SHP77 (cell line): Measurements from ENCODE around the gene LDLRAD4.

ENCODE experiments used
- DNase-seq, 2 experiments: peaks; one replicate each; lab custom pipeline; 2025; lab: John Stamatoyannopoulos, UW

The LDLRAD4 gene

DNA sequence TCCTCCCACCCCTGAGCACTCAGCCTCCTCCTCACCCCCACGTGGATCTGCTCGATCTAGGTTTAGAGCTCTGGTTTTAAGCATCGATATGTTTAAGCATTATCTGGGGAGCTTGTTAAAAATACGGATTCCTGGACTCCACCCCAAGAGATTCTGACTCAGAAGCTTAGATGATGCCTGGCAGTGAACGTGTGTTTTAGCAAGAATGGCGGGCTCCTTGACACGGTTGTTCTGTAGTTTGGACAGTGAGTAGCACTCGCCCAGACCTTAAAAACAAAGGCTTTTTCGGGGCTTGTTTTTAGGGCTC is 47.3 kb downstream of the LDLRAD4 start:
- no peak for DNase-seq

DNA sequence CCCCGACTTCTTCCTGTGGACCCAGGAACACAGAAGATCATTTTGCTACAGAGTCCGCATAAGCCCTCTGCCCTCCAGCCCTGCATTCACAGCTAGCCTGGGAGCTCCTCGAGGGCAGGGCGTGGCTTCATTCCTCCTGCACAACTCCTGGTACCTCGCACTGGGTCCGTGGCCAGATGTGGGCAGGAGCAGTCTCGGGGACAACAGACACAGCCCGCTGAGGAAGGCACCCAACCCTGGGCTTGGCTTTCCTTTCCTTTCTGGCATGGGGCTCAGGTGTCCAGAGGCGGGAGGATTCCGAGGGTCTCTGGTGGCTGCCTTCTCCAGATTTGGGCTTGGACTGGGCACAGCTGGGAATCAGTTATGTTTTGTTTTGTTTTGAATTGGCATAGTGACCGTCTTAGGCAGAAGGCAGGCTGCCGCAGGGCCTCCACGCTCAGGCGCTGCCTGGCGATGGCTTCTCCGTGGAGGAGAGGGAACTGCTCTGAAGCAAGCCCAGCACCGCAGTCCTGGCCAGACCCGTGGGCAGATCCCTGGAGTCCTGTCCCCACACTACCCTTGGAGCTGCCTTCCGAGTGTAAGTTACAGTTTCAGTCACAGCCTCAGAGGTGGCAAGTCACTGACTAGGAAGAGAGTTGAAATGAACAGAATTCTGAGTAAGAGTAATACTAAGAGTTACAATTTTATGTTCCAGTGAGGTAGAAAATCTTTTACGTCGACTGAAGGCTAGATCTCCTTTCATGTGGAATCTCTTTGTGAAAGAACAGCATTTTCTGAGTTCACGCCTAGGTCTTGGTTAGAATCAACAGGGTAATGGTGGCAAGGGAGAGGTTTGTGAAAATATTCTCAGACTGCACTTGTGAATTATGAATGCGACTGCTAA is 47.9 kb downstream of the LDLRAD4 start:
- no peak for DNase-seq

DNA sequence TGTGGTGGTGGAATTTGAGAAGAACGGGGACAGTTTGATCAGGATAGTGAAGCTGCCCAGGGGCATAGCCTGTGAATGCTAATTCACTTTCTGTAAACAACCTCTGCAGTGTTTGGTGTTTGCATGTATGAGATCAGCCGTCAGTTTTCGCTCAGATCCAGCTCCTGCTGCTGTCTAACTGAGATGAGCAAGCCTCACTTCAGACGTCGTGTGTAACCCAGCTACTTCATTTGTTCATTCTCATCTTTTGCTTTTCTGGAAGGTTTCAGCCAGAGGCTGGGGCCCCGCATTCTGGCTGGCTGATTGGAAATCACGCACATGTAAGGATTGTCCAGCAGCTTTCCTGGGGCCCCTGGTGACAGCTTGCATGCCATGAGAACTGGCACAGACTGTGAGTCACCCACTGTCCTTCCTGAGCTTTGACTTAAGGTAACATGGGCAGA is 48.9 kb downstream of the LDLRAD4 start:
- DNase-seq, result no peak

DNA sequence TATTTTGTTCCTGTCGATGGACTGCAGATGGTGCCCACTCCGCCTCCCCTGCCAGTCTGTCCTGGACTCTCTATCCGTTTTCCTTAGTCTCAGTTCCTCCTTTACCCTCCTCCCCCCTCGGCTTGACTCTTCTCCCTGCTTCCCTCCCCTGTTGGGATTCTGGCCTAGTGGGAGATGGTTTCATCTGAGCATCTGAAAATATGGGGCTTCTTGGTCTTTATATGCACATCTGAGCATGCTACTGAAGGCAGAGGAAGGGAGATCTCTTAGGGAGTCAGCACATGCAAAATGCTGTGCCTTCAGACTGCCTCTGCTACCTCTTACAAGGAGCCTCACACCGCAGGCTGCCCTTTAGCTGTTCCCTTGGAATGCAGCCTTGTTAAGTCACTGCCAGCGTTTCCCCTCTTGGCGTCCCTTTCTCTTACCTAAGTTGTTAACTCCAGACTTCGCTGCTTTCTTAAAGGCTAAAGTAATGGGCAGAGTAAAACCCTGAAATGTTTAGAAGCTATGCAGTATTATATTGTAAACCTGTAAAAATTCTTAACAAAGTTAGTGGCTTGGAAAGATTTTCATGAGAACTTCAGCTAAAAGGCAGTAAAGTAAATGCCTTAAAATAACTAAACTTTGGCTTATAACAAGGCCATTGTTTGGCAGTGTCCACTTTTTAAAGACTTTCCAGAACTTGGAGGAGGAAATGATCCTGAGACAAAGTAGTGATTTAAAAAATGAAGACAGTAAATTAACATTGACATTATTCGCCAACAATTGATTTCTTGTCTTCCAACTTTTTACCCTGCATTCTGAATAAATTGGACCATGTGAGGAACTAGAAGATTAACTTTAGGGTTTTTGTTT is 49.8 kb downstream of the LDLRAD4 start:
- DNase-seq, result no peak

DNA sequence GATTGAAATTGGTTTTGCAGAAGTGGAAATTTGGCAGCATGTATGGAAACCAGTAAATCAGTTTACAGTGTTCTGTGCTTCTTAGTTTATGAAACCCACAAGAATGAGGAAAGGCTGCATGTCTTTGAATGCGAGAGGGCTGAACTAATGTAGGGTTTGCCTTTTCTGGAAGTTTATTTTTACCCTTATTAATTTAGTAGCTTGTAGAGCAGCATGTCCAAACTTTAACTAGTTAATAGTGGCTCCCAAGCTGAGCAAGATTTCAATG is 50.4 kb downstream of the LDLRAD4 start:
- DNase-seq, result no peak

DNA sequence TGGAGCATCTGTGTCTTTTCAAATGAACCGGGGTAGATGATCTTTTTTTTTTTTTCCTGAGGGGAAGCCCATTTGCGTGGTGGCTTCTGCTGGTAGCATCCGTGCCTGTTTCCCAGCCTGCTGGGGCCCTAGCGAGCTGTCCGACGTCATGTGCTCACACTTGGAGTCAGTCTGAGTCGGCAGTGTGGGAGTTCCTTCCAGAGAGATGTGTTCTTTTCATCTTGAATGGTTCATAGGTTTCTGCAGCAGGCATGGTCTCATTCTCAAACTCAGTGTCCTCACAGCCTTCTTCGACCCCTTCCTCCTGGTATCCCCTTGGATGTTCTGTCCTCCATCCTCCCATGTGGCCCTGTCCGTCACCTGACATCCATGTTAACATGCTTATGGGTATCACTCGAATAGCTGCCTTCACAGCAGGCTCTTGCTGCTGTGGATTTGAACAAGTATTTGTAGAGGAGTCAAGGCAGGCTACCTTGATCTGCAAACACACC is 51.0 kb downstream of the LDLRAD4 start:
- no peak for DNase-seq

DNA sequence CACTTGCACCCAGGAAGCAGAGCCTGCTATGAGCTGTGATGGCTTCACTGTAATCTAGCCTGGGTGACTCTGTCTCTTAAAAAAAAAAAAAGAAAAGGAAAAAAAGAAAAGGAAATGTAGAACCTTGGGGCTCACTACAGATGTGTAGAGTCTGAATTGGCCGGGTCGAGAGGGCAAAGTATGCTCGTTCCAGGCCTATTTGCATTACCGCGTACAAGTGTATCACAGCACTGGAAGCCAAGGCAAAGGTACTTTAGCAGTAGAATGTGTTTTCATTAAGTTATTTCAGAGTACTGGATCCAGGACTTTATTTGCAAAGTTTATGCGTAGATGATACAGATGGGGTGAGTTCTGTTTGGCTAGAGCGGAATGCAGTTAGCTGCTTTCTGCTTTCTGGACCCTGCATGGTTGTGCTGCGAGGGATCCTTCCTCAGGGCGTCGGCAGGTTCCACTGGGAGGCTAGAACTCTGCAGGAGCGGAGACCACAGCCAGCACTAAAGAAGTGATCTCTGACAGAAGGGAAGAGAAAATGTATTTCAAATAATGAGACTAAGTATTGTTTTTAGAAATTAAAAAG is 51.8 kb downstream of the LDLRAD4 start:
- no peak for DNase-seq

DNA sequence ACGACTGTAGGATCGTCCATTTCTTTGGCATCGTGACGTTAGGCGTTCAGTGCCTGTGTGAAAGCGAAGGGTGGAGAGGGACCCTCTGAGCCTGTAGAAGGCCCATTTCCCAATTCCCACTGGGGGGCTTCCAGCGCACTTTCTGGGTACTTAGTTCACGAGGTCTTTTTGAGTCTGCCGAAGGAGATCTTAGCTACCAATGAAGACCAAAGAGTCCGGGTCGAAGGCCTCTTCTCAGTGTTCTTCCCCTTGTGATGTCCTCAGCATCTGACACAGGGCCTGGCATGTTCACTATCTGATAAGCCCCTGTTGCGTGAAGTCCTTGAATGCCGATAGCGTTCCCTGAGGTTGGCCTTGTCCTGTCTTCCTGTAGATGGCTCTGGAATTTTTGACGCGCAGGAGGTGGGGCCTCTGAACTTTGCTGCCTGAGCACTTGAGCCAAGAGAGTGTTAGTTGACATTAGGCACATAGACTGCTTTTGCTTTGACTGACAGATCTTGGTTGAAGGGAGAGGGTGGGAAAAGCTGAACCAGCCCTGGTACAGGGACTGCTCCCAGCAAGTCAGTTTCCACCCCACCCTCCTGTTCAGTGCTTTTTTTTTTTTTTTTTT is 52.8 kb downstream of the LDLRAD4 start:
- no peak for DNase-seq

DNA sequence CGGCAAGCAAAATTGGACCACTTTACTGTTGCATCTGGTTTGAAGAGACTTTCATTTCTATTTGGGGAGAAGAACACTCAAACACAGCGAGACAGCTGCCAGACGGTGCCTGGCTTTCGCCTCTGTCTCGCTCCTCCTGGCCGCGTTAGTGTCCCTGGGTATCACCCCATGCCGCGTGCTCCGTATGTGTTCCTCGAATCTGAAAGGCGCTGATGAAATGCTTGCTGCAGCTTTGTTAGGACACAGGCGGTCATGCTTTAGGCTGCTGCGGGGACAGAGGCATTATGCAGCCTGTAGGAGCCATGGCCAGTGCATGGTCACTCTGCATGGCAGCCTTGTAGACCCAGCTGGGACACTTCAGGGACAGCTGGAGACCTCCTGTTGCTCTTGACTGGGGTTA is 53.9 kb downstream of the LDLRAD4 start:
- DNase-seq, result no peak

DNA sequence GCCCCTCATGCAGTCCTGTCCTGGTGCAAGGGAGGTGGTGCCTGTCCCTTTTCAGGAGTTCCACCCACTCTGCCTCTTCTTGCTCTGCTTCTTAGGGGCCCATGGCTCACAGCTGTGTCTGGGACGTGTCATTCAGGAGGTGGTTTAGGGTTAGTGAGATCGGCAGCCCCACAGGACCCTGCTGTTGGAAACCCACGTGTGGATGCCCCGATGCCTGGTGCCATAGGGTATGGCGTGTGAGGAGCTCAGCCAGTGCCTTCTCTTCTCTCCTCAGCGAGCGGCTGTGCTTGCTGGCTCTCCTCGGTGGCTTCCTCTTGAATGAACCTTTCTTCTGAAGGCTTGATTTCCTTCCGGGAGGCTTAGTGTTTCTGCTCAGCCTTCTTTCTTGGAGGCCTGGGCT is 55.2 kb downstream of the LDLRAD4 start:
- no peak for DNase-seq

DNA sequence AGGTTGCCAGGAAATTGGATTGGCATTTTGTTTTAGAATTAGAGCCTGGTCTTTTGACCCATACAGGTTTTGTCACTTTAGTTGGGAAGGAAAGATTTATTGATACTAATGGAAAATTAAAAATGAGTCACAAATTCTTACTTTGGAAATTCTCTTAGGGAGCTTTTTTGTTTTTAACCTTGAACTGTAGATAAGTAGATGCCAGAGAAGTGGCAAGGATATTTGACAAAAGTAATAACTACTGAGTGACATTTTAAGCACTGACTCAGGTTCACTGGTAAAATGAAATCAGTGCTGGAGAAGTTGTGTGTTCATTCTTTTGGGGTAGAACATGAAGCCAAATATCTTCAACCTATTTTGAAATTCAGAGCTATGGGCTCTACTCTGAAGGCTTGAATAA is 56.5 kb downstream of the LDLRAD4 start:
- DNase-seq, result no peak

DNA sequence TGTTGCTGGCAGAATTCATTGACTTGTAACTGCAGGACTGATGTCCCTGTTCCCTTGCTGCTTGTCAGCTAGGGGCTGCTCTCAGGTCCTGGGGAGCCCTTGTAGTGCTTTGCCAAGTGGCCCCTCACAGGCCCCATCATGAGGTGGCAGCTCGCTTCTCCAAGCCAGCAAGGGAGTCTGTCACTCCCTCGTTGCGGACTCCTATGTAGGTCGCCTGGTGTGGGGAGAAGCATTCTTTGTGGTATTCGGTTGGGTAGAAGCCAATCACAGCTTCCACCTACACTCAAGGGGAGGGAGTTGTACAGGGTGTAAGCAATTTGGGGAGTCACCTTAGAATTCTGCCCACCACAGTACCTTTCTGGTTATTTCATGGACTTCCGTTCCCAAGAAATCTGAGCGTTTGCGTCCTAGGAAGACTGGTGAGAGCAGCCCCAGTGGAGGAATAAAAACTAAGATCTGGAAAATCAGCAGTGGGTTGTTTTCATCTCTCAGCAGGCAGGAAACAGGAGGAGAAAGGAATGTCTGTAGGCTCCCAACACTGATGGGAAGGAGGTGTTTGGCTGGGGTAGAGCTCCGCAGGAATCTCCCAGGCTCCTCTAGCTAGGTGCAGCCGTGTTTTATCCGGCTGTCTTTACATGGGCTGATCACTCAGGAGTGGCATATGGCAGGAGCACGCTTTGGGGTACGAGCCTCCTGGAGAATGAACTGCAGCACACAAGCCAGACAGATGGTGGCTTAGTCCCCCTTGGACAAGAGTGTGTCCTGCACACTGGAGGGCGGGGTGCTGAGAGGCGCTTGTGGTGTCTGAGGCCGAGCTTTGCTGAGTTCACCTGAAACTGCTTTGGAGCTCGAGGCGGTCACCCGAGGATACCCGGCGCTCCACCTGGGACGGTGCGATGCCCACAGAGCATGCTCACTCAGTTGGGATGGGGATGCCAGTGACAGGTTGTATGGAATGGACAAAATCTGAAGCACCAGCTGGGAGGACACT is 58.3 kb downstream of the LDLRAD4 start:
- no peak for DNase-seq

DNA sequence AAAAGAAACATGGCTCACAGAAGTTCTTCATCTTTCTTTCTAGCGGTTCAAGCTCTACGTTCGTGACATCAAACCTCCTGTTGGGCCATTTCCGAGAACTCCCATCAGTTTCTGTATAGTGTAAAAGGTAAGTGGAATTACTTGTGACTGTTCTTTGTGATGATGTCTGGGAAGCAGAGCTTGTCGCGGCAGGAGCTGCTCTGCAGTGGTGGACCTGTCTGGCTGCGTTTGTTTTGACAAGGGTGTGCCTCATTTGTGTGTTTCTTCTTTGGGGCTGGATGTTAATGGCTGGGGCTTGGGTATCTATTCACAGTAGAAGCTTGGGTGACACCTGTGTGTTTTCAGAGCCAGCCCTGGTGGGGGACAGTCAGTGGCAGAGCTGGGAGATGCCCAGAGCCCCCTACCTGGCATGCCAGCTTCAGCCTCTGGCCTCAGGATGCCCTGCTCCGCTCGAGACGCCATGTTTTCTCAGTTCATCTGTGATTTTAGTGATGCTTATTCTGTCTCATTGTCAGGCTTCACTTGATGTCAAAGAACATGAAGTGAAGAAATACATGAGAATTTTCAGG is 59.6 kb downstream of the LDLRAD4 start:
- no peak for DNase-seq

DNA sequence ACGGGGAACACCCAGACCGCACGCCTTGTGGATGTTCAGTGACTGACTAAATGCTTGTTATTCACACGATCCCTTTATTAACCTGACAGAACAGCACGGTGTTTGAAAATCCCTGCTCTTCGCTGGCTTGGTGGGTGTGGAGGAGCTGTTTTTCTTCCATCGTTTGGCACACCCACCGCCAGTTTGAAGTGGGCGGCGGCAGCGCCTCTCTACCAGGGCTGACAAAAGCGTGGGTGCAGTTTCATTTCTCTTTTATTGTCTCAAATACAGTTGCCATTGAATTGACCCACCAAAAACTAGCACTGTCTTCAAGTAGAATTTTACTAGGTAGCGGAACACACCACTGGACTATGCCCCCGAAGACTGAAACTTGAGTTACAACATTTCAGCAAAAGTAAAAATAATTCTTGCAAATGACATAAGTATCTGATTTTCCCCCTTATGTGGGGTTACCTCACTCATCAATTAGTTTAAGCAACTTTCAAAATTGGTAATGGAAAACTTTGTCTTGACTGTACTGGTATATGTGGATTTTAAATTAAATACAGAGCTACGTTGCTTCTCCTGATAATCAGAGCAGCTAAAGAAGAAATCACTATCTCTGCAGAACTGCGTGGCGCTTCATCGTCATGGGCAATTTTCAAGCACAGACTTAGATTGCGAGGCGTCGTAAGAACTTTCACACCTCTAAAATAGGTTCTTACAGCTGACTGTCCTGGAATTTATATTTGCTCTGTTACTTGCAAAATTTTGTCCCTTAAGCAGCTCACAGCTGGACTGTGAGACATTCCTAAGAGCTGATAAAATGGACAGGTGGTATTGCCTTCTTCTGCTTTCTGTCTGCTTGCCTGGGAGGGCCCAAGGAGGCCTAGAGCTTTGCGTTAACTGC is 60.9 kb downstream of the LDLRAD4 start:
- no peak for DNase-seq

DNA sequence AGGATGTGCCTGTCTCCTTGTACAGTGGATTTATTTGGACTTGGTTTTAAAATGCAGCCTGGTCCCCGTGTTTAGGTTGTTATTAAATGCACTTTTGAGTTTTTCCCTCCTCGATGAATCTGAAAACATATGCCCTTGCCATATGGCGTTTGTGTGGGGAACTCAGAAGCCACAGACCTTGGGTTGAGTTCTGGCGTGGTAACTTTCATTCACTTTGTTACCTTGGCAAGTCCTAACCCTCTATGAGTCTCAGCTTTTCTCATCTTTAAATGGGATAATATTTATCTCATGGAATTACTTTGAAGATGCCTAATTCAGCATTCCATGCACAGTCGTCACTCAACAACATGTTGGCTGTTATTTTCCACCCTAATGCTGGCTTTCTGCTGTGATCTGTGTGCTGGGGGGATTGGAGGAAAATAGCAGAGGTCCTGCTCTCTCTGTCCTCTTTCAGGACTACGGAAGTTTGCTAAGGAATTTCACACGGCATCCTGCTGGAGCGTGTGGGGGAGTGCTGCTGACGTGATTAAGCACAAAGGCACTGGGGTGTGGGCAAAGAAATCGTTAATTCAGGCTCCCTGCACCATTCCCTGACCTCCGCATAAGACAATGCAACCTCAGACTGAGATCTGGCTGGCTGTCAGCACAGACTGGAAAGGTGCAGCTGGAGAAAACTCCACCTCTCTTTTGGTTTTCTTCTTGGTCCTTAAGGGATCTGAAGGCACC is 61.7 kb downstream of the LDLRAD4 start:
- DNase-seq, result no peak

DNA sequence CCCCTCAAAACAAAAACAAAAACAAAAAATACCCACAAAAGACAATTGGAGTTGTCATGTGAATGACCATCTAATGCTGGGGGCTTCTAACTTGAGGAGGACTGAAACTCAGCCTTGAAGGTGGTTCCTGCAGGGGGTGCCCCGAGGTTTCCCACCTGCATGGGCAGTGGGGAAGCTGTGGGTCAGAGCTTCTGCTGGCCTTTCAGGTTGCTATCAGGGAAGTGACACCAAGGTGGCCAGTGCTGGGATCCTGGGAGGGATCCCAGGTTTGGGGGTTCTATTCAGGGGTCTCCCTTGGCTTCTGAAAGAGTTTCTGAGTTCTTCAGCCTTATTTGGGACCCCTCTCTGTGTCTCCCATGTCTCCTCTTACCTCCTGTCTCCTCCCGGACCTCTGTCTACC is 62.8 kb downstream of the LDLRAD4 start:
- no peak for DNase-seq

DNA sequence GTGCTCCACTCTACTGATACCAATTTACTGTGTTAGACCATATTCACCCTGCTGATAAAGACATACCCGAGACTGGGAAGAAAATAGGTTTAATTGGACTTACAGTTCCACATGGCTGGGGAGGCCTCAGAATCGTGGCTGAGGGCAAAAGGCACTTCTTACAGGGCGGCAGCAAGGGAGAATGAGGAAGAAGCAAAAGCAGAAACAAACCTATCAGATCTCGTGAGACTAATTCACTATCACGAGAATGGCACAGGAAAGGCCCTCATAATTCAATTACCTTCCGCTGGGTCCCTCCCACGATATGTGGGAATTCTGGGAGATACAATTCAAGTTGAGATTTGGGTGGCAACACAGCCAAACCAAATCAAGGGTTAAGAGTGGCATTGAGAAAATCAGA is 65.2 kb downstream of the LDLRAD4 start:
- no peak for DNase-seq

DNA sequence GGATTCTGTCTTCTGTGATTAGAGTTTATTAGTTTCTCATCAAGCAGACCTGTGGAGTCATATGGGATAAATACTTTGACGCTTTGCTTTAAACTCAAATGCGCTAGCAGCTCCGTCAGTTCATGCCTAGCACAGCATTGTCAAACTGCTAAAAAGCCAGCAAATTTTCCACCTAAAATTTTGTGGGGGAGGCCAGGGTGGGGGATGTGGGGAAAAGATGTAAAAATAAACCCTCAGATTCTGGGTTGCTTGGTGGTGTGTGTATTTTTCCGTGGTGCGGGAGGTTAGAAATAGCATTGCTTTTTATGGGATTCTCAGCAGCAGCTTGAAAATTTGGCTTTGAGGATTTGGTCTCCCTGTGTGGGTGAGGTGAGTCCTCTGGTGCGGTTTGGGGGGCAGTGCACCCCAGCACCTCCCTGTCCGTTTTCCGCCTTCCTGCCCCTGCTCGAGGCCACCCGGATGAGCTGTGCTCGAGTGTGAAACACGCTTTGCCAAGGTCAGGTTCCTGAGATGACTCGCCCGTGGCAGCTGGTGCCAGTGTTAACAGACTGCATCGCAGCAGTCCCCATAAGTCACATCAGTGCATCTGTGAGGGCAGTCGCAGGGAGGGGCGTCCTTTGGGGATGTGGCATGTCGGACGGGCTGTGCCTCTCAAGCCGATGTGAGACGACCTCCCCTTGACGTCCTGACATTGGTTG is 65.9 kb downstream of the LDLRAD4 start:
- DNase-seq, result no peak

DNA sequence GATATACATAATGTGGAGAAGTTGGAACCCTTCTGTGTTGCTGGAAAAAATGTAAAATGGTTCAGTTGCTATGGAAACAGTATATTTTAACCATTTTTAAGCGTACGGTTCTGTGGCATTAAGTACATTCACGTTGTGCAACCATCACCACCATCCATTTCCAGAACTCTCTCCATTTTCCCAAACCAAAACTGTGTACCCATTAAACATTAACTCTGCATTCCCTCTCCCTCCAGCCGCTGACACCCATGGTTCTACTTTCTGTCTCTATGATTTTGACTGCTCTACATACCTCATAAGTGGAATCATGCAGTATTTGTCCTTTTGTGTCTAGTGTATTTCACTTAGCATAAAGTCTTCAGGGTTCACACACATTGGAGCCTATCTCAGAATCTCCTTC is 67.3 kb downstream of the LDLRAD4 start:
- DNase-seq, result no peak
